ENCODE results near the gene PPP2R2C.

PPP2R2C gene

DNA sequence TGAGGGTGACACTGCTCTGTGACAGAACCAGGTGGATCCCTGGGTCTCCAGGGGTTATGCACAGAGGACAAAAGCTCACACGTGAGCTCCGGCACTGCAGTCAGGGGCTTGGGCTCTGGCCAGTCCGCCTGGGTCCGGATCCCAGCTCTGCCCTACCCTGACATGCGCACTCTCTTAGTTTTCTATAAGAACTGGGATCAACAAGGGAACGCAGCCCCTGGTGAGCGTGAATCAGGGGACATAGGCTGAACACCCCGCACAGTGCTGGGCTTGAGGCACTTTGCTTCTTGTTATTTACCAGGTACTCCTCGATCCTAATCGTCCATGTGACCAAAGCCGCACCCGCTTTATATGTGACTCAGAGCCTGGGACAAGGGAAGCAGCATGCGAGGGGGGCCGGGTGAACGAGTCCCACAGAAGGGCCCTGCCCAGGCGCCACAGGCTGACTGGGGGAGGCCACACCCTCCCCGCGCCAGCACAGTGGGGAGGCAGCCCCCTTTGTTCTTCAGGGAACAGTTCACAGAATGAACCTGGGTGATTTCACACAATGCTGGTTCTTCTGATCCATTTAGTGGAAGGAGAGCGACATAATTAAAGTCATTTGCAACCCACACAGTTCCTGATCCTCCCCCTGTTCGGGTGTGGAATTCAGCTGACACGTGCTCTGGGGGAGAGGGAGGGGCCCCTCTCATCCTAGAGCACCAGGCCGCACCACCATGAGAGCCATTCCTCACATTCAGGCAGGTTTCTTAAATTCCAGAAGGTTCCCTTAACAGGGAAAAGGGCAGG lies 147.2 kb downstream of the PPP2R2C start:
- no peak for DNase-seq

DNA sequence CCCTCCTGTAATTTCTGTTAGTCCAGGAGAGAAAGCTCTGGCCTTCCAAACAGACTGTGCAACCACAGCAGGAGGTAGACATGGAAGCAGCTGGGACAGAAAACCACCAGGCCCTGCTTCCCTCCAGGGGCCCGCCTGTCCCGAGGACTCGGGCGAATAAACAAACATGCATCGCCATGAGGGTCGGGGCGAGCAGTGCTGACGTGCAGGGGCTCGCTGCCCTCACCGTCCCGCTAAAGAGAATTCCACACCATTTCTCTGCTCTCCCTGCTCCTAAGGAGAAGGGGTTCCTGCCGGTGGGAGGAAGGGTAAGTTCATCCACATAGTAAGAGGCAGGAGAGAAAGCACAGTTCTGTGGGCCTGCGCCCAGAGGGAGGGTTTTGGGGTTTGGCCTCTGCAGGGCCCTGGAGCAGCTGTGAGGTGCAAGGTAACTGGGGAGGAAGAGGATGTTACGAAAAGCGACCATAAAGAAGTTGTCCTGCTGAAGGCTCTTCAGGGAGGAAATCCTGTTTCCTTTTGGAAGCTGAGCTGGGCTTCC lies 147.9 kb downstream of the PPP2R2C start:
- DNase-seq, result no peak

DNA sequence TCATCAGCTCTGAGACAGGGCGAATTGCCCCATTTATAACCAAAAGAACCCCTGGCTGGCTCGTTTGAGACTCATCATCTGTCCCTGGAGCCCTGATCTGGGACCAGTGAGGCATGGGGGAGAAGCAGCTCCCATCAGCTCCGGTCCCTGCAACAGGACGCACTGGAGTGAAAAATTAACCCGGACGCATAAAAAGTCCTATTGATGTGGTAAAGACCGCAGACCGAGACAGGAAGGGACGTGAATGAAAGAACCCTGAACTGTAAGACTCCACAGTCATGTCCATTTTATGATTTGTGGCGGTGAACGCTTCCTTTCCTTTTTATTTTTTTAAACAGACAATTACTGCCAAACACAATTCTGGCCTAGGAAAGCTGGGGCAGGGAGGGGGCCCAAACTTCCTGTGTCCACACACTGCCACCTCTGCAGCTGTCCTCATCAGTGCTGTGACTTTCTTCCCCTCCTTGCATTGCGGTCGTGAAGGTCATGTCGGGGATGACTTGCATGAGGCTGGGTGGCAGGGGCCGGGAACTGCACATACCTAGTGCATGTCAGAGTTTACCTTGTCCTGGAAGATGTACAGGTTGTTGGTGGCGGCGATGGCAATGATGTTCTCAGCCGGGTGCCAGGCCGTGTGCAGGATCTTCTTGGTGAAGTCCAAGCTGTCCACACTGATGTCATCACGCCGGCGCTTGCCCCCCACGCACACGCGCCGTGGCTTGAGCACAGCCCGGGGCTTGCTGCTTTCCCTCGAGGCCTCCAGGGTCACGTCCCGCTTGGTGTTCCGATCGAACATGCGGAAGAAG lies 149.4 kb downstream of the PPP2R2C start:
- DNase-seq, result no peak

DNA sequence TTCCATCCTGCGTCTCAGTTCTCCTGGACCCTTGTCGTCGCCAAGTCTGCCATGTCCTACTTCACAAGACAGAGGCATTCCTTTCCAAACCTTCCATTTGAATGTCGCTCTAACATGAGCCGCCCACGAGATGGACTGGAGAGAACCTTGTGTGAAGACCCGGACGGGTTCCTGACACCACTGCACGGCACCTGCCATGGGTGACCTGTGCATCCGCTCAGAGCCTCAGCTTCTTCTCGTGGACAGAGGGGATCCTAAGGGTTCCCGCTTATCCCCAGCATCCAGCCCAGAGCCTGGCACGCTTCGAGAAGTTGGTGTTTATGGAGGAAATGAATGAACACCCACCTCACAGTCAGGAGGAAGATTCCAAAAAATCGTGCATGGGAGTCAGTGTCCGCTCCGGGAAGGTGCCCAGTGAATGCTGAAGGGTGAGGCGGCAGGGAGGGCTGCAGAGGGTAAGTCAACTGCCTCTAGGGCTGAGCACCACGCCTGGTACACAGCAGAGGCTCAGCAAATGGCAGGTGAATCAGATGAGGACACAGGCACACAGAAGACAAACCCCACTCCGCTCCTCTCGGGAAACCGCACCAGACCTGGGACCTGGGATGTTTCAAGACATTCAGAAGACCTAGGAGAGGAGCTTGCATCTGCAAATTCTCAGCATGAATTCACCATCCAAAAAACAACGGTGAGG lies 150.2 kb downstream of the PPP2R2C start:
- no peak for DNase-seq

GRCh38 chr4:6321361-6321760 lies 151.1 kb downstream of the PPP2R2C start:
- no peak for DNase-seq

DNA sequence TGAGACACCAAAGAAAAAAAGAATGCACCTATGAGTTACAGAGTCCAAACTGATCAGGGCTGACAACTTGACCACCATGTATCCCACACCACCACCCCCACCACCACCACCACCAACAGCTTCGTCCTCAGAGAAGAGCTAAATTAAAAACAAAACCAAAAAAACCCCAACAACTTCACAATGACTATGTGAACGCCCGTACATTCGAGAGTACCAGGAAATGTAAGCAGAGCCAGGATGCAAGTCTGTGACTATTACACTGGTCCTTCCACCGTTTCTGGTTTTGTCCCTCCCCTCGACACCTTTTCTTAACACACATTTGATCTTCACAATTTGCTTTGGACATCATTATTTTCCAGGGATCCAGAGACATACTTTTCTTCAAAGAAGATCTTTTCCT lies 151.8 kb downstream of the PPP2R2C start:
- DNase-seq, result no peak

DNA sequence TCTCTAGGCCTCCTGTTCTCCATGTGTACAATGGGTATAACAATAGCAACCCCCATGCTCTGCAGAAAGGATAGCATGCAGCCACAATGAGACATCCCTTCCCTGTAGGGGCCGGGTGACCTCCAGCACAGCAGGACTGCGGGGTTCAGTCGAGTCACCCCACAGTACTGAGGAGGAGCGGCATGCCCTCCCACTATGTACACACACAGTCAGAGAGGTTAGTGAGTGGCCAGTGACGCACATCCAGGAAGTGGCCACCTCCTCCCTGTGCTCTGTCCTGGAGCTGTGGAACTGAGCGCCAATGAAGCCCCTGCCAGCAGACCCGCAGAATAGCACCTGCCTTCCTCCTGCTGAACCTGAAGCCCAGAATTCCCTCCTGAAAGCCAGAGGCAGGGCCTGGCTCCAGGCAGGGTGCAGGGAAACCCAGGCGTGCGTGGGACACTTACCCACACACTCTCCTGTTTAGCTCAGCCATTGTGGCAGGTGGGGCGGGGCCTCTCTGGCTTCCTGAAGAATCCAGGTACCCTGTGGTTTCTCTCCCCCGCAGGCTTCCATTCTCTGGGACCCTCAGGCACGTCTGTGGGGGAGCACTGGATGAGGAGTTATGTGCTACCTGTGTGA lies 152.8 kb downstream of the PPP2R2C start:
- DNase-seq, result no peak

GRCh38 chr4:6318206-6318605 lies 154.2 kb downstream of the PPP2R2C start:
- no peak for DNase-seq

- no peak for DNase-seq
These were observed 155.9 kb downstream of the PPP2R2C start for GRCh38 chr4:6316461-6317003.

- no peak for DNase-seq
These were observed 159.2 kb downstream of the PPP2R2C start for GRCh38 chr4:6313216-6313615.

GRCh38 chr4:6309777-6310176 lies 162.6 kb downstream of the PPP2R2C start:
- DNase-seq, result no peak

- peak; percentile 73 for DNase-seq
These were observed 163.3 kb downstream of the PPP2R2C start for GRCh38 chr4:6308899-6309643.

DNA sequence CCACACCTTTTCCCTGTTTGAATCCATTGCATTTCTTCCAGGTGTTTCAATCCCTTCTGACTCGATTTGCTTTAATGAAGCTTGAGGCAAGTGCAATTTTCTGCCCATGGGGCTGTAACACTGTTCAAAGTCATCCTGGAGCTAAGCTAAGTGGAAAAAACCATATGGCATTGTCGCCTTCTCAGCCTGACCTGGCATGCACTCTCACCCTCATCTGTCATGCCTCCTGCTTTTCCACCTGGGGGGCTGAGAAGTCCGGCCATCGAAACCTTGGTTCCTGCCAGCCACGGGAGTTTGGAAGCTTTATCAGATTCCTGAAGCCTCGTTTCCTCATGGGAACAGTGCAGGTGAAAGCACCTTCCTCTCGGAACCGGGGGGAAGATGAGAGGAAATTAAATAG lies 164.5 kb downstream of the PPP2R2C start:
- DNase-seq, result peak; percentile 39

- DNase-seq, result no peak
These were observed 165.2 kb downstream of the PPP2R2C start for GRCh38 chr4:6307230-6307629.

DNA sequence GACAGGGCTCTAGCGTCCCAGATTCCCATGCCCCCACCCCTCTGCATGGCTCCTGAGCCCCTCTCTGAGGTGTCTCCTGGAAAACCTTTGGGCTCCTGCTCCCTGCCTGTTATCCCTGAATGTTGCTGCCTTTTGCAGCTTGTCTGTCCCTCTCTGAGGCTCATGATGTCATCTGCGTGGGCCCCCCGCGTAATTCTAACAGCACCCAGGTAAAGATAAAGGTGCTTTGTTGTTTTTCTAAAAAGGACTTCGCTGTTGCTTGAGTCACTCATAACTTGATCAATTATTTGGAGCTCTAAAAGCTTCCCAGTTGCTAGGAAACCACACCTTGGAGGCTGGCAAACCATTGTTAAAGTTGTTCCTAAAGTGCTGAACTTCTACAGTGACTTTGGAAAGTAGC lies 166.1 kb downstream of the PPP2R2C start:
- DNase-seq, result no peak

GRCh38 chr4:6303943-6304342 lies 168.5 kb downstream of the PPP2R2C start:
- DNase-seq, result no peak

DNA sequence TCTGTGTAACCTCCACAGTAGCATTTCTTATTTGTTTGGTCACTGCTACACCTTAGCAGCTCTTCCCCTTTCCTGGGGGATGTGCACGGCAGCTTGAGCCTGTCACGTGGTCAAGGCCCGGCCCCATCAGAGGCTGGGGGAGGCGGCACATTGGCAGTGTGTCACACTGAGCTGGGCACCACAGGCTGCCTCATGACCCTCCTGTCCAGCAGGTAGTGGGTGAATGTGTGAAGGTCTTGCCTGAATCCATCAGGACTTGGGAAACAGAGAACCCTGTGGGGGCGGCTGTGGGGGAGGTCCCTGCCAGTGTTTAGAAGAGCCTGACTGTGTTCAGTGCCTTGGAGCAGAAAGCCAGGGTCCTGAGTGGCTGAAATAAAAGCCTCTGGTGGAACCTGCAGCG lies 169.5 kb downstream of the PPP2R2C start:
- no peak for DNase-seq

DNA sequence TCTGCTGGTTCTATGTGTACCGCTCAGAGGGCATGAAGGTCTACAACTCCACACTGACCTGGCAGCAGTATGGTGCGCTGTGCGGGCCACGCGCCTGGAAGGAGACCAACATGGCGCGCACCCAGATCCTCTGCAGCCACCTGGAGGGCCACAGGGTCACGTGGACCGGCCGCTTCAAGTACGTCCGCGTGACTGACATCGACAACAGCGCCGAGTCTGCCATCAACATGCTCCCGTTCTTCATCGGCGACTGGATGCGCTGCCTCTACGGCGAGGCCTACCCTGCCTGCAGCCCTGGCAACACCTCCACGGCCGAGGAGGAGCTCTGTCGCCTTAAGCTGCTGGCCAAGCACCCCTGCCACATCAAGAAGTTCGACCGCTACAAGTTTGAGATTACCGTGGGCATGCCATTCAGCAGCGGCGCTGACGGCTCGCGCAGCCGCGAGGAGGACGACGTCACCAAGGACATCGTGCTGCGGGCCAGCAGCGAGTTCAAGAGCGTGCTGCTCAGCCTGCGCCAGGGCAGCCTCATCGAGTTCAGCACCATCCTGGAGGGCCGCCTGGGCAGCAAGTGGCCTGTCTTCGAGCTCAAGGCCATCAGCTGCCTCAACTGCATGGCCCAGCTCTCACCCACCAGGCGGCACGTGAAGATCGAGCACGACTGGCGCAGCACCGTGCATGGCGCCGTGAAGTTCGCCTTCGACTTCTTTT lies 170.5 kb downstream of the PPP2R2C start:
- no peak for DNase-seq

GRCh38 chr4:6301051-6301731 lies 171.2 kb downstream of the PPP2R2C start:
- DNase-seq, result no peak

GRCh38 chr4:6300359-6300758 lies 172.1 kb downstream of the PPP2R2C start:
- no peak for DNase-seq

DNA sequence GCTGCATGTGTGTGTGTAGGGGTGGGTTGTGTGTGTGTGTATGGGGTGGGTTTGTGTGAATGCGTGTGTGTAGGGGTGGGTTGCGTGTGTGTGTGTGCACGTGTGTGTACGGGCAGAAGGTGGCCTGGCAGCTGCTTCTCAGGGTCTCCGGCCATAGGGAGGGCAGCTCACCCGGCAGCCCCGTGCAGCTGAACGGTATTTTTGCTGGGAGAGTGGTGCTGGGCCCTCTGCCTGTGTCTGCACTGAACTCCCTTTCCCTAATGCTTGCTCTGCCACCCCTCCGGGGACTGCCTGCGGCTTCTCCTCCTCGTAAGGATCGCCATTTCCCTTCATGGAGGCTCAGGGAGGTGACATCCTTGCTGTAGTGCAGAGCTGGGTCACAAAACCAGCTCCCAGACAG lies 172.5 kb downstream of the PPP2R2C start:
- no peak for DNase-seq

Data from NCI-H2171 treated with DMSO at 0.1 percent for 48 hours (cell line).